ENCODE measurements around the gene TFAP2C.

TFAP2C gene

DNA sequence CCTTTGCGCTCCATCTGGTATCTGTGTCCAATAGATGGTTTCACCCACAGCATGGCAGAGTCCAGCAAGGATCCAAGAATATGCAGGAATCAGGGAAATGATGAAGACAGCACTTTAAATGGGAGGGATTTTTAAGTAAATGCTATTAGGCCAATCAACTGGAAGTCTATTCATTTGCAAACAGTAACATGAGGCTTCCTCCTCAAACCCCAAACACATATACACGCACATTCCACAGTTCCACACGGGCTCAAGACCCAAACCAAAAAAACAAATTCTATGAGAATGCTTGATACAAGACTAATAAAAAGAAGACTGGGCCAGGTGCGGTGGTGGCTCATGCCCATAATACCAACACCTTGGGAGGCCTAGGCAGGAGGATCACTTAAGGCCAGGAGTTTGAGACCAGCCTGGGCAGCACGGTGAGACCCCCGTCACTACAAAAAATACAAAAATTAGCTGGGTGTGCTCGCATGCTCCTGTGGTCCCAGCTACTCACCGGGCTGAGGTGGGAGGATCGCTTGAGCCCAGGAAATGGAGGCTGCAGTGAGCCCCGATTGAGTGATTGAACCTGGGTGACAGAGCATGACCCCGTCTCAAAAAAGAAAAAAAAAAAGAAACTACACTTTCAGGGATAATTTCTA, 21.9 kb upstream of the TFAP2C start:
- no peaks in the 10 kb centered on the region for H3K4me1 ChIP-seq (ENCODE audit: low read depth, poor library complexity, severe bottlenecking)
- no peak overlapping the region for H3K9ac ChIP-seq
- TF ChIP-seq, protein P1, sequence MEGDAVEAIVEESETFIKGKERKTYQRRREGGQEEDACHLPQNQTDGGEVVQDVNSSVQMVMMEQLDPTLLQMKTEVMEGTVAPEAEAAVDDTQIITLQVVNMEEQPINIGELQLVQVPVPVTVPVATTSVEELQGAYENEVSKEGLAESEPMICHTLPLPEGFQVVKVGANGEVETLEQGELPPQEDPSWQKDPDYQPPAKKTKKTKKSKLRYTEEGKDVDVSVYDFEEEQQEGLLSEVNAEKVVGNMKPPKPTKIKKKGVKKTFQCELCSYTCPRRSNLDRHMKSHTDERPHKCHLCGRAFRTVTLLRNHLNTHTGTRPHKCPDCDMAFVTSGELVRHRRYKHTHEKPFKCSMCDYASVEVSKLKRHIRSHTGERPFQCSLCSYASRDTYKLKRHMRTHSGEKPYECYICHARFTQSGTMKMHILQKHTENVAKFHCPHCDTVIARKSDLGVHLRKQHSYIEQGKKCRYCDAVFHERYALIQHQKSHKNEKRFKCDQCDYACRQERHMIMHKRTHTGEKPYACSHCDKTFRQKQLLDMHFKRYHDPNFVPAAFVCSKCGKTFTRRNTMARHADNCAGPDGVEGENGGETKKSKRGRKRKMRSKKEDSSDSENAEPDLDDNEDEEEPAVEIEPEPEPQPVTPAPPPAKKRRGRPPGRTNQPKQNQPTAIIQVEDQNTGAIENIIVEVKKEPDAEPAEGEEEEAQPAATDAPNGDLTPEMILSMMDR (conservative IDR thresholded peaks at IDR 0.05; ENCODE audit: low read depth, low read length) = no peak
- no peaks in the 10 kb centered on the region for H3K27me3 ChIP-seq (ENCODE audit: insufficient read depth, low read depth)
- H3K27ac ChIP-seq = no peak overlapping the region
- no peaks in the 10 kb centered on the region for H4K20me1 ChIP-seq (ENCODE audit: insufficient read depth)
- no peak overlapping the region for H3K4me2 ChIP-seq
- H2AFZ ChIP-seq (ENCODE audit: low read depth) = no peak overlapping the region
- H3K36me3 ChIP-seq (ENCODE audit: insufficient read depth) = no peaks in the 10 kb centered on the region
- no peaks in the 10 kb centered on the region for H3K79me2 ChIP-seq (ENCODE audit: insufficient read depth, low read depth)
- no peak overlapping the region for H3K4me3 ChIP-seq (IDR thresholded peaks at IDR 0.05; ENCODE audit: insufficient read depth, low read depth, low read length)

DNA sequence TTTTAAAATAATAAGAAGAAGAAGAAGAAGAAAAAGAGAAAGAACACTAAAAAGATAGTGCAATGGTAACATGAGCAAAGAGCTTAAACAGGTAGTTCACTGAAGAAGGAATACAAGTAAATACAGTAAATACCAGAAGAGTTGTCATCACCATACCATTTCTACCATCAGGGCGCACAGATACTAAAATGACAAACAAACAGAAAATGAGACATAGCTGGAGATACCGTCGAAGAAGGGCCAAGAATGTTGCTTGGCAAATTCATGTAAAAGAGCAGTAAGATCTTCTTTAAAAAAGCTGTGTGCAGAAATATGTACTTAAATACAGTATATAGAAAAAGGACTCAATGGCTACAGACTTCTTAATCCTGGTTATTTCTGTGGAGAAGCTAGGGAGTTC, 20.7 kb upstream of the TFAP2C start:
- Histone ChIP-seq H2AFZ (ENCODE audit: low read depth) (no peak overlapping the region), H3K79me2 (ENCODE audit: insufficient read depth, low read depth) (no peaks in the 10 kb centered on the region), H3K4me1 (ENCODE audit: low read depth, poor library complexity, severe bottlenecking) (no peaks in the 10 kb centered on the region), H4K20me1 (ENCODE audit: insufficient read depth) (no peaks in the 10 kb centered on the region), H3K36me3 (ENCODE audit: insufficient read depth) (no peaks in the 10 kb centered on the region), H3K9ac (no peak overlapping the region), H3K4me2 (no peak overlapping the region), H3K4me3 (IDR thresholded peaks at IDR 0.05; ENCODE audit: insufficient read depth, low read depth, low read length) (no peak overlapping the region), H3K27me3 (ENCODE audit: insufficient read depth, low read depth) (no peaks in the 10 kb centered on the region), H3K27ac (no peak overlapping the region)
- TF ChIP-seq, protein P1 (conservative IDR thresholded peaks at IDR 0.05; ENCODE audit: low read depth, low read length) = no peak

DNA sequence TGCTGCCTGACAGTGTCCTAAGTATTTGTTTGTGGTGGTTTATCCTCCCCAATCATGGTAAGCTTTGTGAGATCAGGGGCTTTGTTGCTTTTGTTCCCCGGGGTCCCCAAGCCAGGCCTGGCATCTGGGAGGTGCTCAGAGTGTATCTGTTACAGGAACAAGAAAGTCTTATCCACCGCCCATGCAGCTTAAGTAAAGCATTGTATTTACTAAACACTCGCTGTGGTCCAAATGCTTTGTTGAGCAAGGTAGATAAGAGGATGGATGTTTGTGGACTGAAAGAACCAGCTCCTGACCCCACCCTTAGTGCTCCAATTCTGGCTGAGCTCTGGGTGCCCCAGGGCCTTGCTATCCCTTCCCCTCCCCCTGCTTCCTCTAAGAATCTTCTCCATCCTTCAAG, 19.8 kb upstream of the TFAP2C start:
- Histone ChIP-seq H4K20me1 (ENCODE audit: insufficient read depth) (no peaks in the 10 kb centered on the region), H3K4me1 (ENCODE audit: low read depth, poor library complexity, severe bottlenecking) (no peaks in the 10 kb centered on the region), H3K4me3 (IDR thresholded peaks at IDR 0.05; ENCODE audit: insufficient read depth, low read depth, low read length) (no peak overlapping the region), H3K79me2 (ENCODE audit: insufficient read depth, low read depth) (no peaks in the 10 kb centered on the region), H3K9ac (no peak overlapping the region), H3K27me3 (ENCODE audit: insufficient read depth, low read depth) (no peaks in the 10 kb centered on the region), H3K36me3 (ENCODE audit: insufficient read depth) (no peaks in the 10 kb centered on the region), H3K4me2 (no peak overlapping the region), H2AFZ (ENCODE audit: low read depth) (no peak overlapping the region), H3K27ac (no peak overlapping the region)
- TF ChIP-seq, protein P1 (conservative IDR thresholded peaks at IDR 0.05; ENCODE audit: low read depth, low read length) = no peak

DNA sequence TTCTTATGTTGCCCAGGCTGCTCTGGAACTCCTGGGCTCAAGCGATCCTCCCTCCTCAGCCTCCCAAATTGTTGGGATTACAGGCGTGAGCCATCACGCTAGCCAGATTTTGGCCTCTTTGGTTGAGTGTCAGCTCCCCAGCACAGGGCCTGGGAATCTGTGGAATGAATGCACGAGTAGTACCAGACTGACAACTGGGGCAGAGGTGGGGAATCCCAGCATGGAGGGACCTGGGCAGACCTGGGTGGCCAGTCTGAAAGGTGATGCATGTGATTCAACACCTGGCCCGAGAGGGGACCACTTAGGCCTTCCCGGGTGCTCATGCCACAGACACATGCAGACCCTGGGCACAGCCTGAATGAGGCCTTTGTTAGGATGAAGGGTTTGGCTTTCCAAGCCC, 19.0 kb upstream of the TFAP2C start:
- Histone ChIP-seq H3K79me2 (ENCODE audit: insufficient read depth, low read depth) (no peaks in the 10 kb centered on the region), H3K4me2 (no peak overlapping the region), H3K9ac (no peak overlapping the region), H3K27me3 (ENCODE audit: insufficient read depth, low read depth) (no peaks in the 10 kb centered on the region), H2AFZ (ENCODE audit: low read depth) (no peak overlapping the region), H3K36me3 (ENCODE audit: insufficient read depth) (no peaks in the 10 kb centered on the region), H4K20me1 (ENCODE audit: insufficient read depth) (no peaks in the 10 kb centered on the region), H3K4me1 (ENCODE audit: low read depth, poor library complexity, severe bottlenecking) (no peaks in the 10 kb centered on the region), H3K4me3 (IDR thresholded peaks at IDR 0.05; ENCODE audit: insufficient read depth, low read depth, low read length) (no peak overlapping the region), H3K27ac (no peak overlapping the region)
- TF ChIP-seq, protein P1 (conservative IDR thresholded peaks at IDR 0.05; ENCODE audit: low read depth, low read length) = no peak

All from KMS-11 (cell line).